Measurements from ENCODE around the gene CRK.

The CRK gene

GRCh38 chr17:1385861-1386260 lies 70.2 kb downstream of the CRK start:
- Histone ChIP-seq H3K4me1 (ENCODE audit: insufficient read depth, low read length, poor library complexity, severe bottlenecking) (peaks cover 21% of the 10 kb centered on the region), H4K20me1 (ENCODE audit: insufficient read depth, low read length, poor library complexity, severe bottlenecking) (peaks cover 91% of the 10 kb centered on the region), H3K79me2 (ENCODE audit: insufficient read depth, low read length) (peaks cover 100% of the 10 kb centered on the region), H3K36me3 (ENCODE audit: insufficient read depth, low read length) (peaks cover 11% of the 10 kb centered on the region; the same call in 1 of the 2 replicates), H3F3A (ENCODE audit: low read depth) (no peaks in the 10 kb centered on the region; the same call in 1 of the 2 replicates), H3K9me3 (ENCODE audit: insufficient read depth, low read depth, low read length) (no peaks in the 10 kb centered on the region), H3K9me2 (replicated peaks; ENCODE audit: low read depth, low read length) (no peaks in the 10 kb centered on the region), H2AFZ (ENCODE audit: low read length) (no peak overlapping the region), H3K4me3 (ENCODE audit: low read length, poor library complexity, severe bottlenecking) (no peak overlapping the region), H3K4me2 (ENCODE audit: low read depth, low read length, poor library complexity, severe bottlenecking) (peak overlapping the region; percentile 38), H3K27me3 (ENCODE audit: insufficient read depth, low read length, poor library complexity, severe bottlenecking) (no peaks in the 10 kb centered on the region), H3K9ac (ENCODE audit: low read depth, low read length, poor library complexity, severe bottlenecking) (no peak overlapping the region)
- no peak for TF ChIP-seq CTCF (conservative IDR thresholded peaks at IDR 0.05; ENCODE audit: low read length)
- TF ChIP-seq EZH2phosphoT487 (IDR thresholded peaks at IDR 0.05; ENCODE audit: borderline replicate concordance) = no peak

DNA sequence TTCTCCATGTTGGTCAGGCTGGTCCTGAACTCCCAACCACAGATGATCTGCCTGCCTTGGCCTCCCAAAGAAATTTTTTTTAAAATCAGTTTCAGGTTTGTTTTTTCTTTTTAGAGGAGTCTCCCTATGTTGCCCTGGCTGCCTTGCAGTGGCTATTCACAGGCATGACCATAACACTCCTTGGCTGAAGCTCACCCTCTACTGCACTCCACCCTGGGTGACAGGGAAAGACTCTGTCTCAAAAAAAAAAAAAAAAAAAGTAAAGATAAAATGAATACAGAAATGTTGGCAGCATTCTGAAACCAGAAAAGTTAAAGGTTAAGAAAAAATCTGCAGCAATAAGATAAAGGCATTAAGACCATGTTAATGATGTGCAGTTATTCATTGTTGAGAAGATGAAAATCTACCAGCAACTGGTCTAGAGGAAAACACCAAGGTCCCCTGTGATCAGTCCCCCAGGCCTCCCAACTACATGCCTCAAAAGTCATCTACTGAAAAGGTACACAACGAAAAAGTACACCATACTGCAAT lies 71.1 kb downstream of the CRK start:
- Histone ChIP-seq H3F3A (ENCODE audit: low read depth) (no peaks in the 10 kb centered on the region; the same call in 1 of the 2 replicates), H3K4me2 (ENCODE audit: low read depth, low read length, poor library complexity, severe bottlenecking) (no peak overlapping the region), H3K79me2 (ENCODE audit: insufficient read depth, low read length) (peaks cover 100% of the 10 kb centered on the region), H3K27me3 (ENCODE audit: insufficient read depth, low read length, poor library complexity, severe bottlenecking) (no peaks in the 10 kb centered on the region), H3K9ac (ENCODE audit: low read depth, low read length, poor library complexity, severe bottlenecking) (no peak overlapping the region), H3K9me2 (replicated peaks; ENCODE audit: low read depth, low read length) (no peaks in the 10 kb centered on the region), H3K9me3 (ENCODE audit: insufficient read depth, low read depth, low read length) (no peaks in the 10 kb centered on the region), H3K36me3 (ENCODE audit: insufficient read depth, low read length) (peaks cover 11% of the 10 kb centered on the region; the same call in 1 of the 2 replicates), H4K20me1 (ENCODE audit: insufficient read depth, low read length, poor library complexity, severe bottlenecking) (peaks cover 91% of the 10 kb centered on the region), H3K4me1 (ENCODE audit: insufficient read depth, low read length, poor library complexity, severe bottlenecking) (peaks cover 22% of the 10 kb centered on the region), H2AFZ (ENCODE audit: low read length) (no peak overlapping the region), H3K4me3 (ENCODE audit: low read length, poor library complexity, severe bottlenecking) (no peak overlapping the region)
- TF ChIP-seq EZH2phosphoT487 (IDR thresholded peaks at IDR 0.05; ENCODE audit: borderline replicate concordance) = no peak
- TF ChIP-seq CTCF (conservative IDR thresholded peaks at IDR 0.05; ENCODE audit: low read length) = no peak

DNA sequence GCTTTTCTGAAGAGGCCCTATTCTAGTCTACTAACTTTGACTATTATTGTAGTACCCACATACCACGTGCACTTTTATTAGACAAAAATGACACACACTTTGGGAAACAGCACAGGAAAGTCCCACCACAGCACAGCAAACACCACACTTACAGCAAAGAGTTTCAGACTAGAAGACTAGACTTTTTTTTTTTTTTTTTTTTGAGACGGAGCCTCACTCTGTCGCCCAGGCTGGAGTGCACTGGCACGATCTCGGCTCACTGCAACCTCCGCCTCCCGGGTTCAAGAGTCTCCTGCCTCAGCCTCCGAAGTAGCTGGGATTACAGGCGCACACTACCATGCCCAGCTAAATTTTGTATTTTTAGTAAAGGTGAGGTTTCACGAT lies 76.1 kb downstream of the CRK start:
- TF ChIP-seq CTCF (conservative IDR thresholded peaks at IDR 0.05; ENCODE audit: low read length) (no peak), EZH2phosphoT487 (IDR thresholded peaks at IDR 0.05; ENCODE audit: borderline replicate concordance) (no peak)
- Histone ChIP-seq H3K27me3 (ENCODE audit: insufficient read depth, low read length, poor library complexity, severe bottlenecking) (no peaks in the 10 kb centered on the region), H3K4me3 (ENCODE audit: low read length, poor library complexity, severe bottlenecking) (no peak overlapping the region), H3K36me3 (ENCODE audit: insufficient read depth, low read length) (peaks cover 26% of the 10 kb centered on the region; the same call in 1 of the 2 replicates), H4K20me1 (ENCODE audit: insufficient read depth, low read length, poor library complexity, severe bottlenecking) (peaks cover 94% of the 10 kb centered on the region), H3K9ac (ENCODE audit: low read depth, low read length, poor library complexity, severe bottlenecking) (no peak overlapping the region), H3K4me2 (ENCODE audit: low read depth, low read length, poor library complexity, severe bottlenecking) (no peak overlapping the region), H3K79me2 (ENCODE audit: insufficient read depth, low read length) (peaks cover 100% of the 10 kb centered on the region), H3K9me2 (replicated peaks; ENCODE audit: low read depth, low read length) (no peaks in the 10 kb centered on the region), H3F3A (ENCODE audit: low read depth) (no peaks in the 10 kb centered on the region; the same call in 1 of the 2 replicates), H3K9me3 (ENCODE audit: insufficient read depth, low read depth, low read length) (no peaks in the 10 kb centered on the region), H2AFZ (ENCODE audit: low read length) (no peak overlapping the region), H3K4me1 (ENCODE audit: insufficient read depth, low read length, poor library complexity, severe bottlenecking) (peaks cover 28% of the 10 kb centered on the region)

All from Loucy (cell line).